Common myeloid progenitor, CD34-positive (primary cell): ENCODE measurements around the gene TBC1D22A.

Experiments
- CTCF ChIA-PET: fragments of 350-600 bp; sonication (Branson Sonifier 250); formaldehyde crosslinking; loops from one replicate; lab custom pipeline; 2021; ENCODE audit warnings: antibody characterized with exemption; lab: Charles Lee
- POLR2A ChIA-PET: fragments of 350-600 bp; sonication (Branson Sonifier 250); formaldehyde crosslinking; loops from one replicate; lab custom pipeline; 2021; ENCODE audit warnings: antibody characterized with exemption; lab: Charles Lee
- DNase-seq, 3 donors: peaks; one replicate each; pipeline versions ENCODE4 v3.0.0 to v3.0.0-alpha.2; 2013
- H3K27ac ChIP-seq, 2 experiments: 1 replicate in 1 of 2; 2 replicates in 1 of 2; pipeline ENCODE4 v1.7.0; 2013; ENCODE audit warnings: inconsistent platforms in 2 of 2, low read length in 2 of 2, mild to moderate bottlenecking in 2 of 2, low read depth in 1 of 2, moderate library complexity in 1 of 2; ENCODE audit not compliant: severe bottlenecking in 2 of 2, insufficient read depth in 1 of 2, poor library complexity in 1 of 2
- H3K27me3 ChIP-seq, 5 experiments: replicated peaks in 2 of 5; 1 replicate in 3 of 5; 2 replicates in 2 of 5; pipeline versions ENCODE4 v1.6.1 to v1.7.0; 2013; ENCODE audit warnings: low read length in 4 of 5, mild to moderate bottlenecking in 2 of 5, moderate library complexity in 2 of 5, inconsistent platforms in 1 of 5; ENCODE audit not compliant: insufficient read depth in 5 of 5, control insufficient read depth in 4 of 5
- H3K36me3 ChIP-seq, 4 experiments: 1 replicate in 2 of 4; 2 replicates in 2 of 4; pipeline versions ENCODE4 v1.6.1 to v1.7.0; 2013; ENCODE audit warnings: low read length in 3 of 4, control low read depth in 1 of 4, mild to moderate bottlenecking in 1 of 4; ENCODE audit not compliant: control insufficient read depth in 4 of 4, insufficient read depth in 4 of 4
- H3K4me1 ChIP-seq, 4 experiments: 1 replicate in 3 of 4; 2 replicates in 1 of 4; pipeline versions ENCODE4 v1.6.1 to v1.7.1; 2013; ENCODE audit warnings: low read length in 3 of 4, mild to moderate bottlenecking in 3 of 4, control low read depth in 1 of 4, inconsistent platforms in 1 of 4, moderate library complexity in 1 of 4; ENCODE audit not compliant: control insufficient read depth in 4 of 4, insufficient read depth in 4 of 4; ENCODE audit errors: control extremely low read depth in 1 of 4
- H3K4me3 ChIP-seq, 7 experiments: 1 replicate in 4 of 7; 2 replicates in 3 of 7; pipeline versions ENCODE4 v1.5.1 to v1.7.0; 2013; ENCODE audit warnings: mild to moderate bottlenecking in 7 of 7, low read length in 6 of 7, moderate library complexity in 6 of 7, inconsistent platforms in 2 of 7, low read depth in 2 of 7, control low read depth in 1 of 7; ENCODE audit not compliant: insufficient read depth in 4 of 7, control insufficient read depth in 1 of 7; ENCODE audit errors: extremely low read depth in 1 of 7
- H3K9me3 ChIP-seq, 5 experiments: 1 replicate in 4 of 5; 2 replicates in 1 of 5; pipeline versions ENCODE4 v1.6.1 to v1.7.1; 2013; ENCODE audit warnings: low read length in 4 of 5, mild to moderate bottlenecking in 2 of 5, inconsistent platforms in 1 of 5, low read depth in 1 of 5, moderate library complexity in 1 of 5; ENCODE audit not compliant: control insufficient read depth in 4 of 5, insufficient read depth in 2 of 5; ENCODE audit errors: control extremely low read depth in 1 of 5
- WGBS: methylation state at CpG from one replicate; pipeline ENCODE4 v1.1.5; 2013; ENCODE audit not compliant: insufficient coverage; 5-methylcytosine and 5-hydroxymethylcytosine counted together

TBC1D22A gene

DNA sequence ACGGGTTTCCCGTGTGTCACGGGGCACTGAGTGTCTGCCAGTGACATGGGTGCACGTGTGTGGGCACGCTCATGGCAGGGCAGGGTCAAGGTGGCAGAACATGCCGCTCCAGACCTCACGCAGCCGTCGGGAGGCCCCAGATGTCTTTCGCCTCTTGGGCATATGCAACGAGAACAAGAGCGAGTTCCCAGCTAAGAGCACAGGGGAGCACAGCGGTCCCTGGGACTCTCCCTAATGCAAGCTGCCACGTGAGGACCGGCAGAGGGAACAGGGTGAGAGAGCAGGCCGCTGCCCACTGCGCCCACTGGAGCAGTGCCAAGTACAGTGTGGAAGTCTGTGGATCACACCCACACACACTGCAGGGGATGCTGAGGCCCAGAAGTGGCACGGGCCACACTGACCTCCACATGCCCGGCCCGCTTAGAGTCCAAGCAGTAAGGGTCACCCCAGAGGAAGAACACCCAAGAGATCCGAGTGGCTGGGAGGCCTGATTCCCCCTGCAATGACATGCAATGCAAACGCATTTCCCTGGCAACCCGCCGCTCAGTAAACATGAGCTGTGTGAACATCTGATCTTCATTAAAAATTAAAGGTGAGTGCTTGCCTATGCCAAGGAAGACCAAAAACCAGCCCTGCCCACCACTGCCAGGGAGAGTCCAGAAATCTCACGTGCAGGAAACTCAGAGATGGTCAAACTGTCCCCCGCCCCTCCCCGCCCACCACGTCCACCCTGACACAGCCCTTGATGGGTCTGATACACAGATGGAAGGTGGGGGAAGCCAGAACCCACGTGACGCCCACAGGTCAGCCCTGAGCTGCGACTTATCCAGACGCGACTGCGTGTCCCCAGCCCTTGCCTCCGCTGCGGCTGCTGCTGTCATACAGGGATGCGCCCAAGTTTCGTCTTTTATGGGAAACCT, 36.1 kb upstream of the TBC1D22A start:
- CTCF ChIA-PET = interaction anchor here (0.7 to 1.0 kb wide), 3 partner anchors 12 to 1227 kb away, joined by 3 read pairs; no protein-coding TSS in a partner anchor
- Histone ChIP-seq H3K36me3 (peaks cover 9 to 57% (median 36%) of the 10 kb centered on the region in 4 experiments), H3K9me3 (no peaks in the 10 kb centered on the region), H3K4me3 (no peak overlapping the region), H3K4me1 (peaks cover 0 to 8% (median 3%) of the 10 kb centered on the region in 4 experiments), H3K27me3 (no peaks in the 10 kb centered on the region), H3K27ac (no peak overlapping the region)
- no peak for DNase-seq
- WGBS = 95% methylated on average over 35 of the region's 38 CpGs
- POLR2A ChIA-PET = interaction anchor here (0.6 kb wide), 1 partner anchor 36 kb away, joined by 5 read pairs; no protein-coding TSS in a partner anchor

GRCh38 chr22:46726986-46727317, 35.5 kb upstream of the TBC1D22A start:
- Histone ChIP-seq H3K4me3 (no peak overlapping the region), H3K9me3 (no peaks in the 10 kb centered on the region), H3K27me3 (no peaks in the 10 kb centered on the region), H3K4me1 (peaks cover 0 to 8% (median 3%) of the 10 kb centered on the region in 4 experiments), H3K36me3 (peaks cover 9 to 60% (median 40%) of the 10 kb centered on the region in 4 experiments), H3K27ac (no peak overlapping the region)
- POLR2A ChIA-PET = interaction anchor here (0.6 kb wide), 1 partner anchor 35 kb away, joined by 5 read pairs; no protein-coding TSS in a partner anchor
- 82% methylated on average over 3 of the region's 3 CpGs for WGBS
- CTCF ChIA-PET = interaction anchor here (0.7 to 1.0 kb wide), 3 partner anchors 13 to 1227 kb away, joined by 3 read pairs; no protein-coding TSS in a partner anchor
- no peak for DNase-seq

- Histone ChIP-seq H3K27ac (peak overlapping the region in 1 of 2 experiments; percentile 1), H3K4me1 (peaks cover 0 to 9% (median 4%) of the 10 kb centered on the region in 4 experiments), H3K4me3 (no peak overlapping the region), H3K9me3 (no peaks in the 10 kb centered on the region), H3K36me3 (peaks cover 9 to 61% (median 39%) of the 10 kb centered on the region in 4 experiments), H3K27me3 (no peaks in the 10 kb centered on the region)
- ChIA-PET CTCF (no interaction called here), POLR2A (no interaction called here)
- no peak for DNase-seq
- 81% methylated on average over 13 of the region's 19 CpGs for WGBS
Measured at GRCh38 chr22:46727813-46728364, 34.6 kb upstream of the TBC1D22A start.

GRCh38 chr22:46728470-46728869, 34.0 kb upstream of the TBC1D22A start:
- Histone ChIP-seq H3K4me3 (no peak overlapping the region), H3K36me3 (peaks cover 9 to 59% (median 38%) of the 10 kb centered on the region in 4 experiments), H3K4me1 (peaks cover 0 to 9% (median 4%) of the 10 kb centered on the region in 4 experiments), H3K27ac (peak overlapping the region in 1 of 2 experiments; percentile 1), H3K27me3 (no peaks in the 10 kb centered on the region), H3K9me3 (no peaks in the 10 kb centered on the region)
- no peak for DNase-seq
- ChIA-PET CTCF (no interaction called here), POLR2A (no interaction called here)
- WGBS = 97% methylated on average over 11 of the region's 11 CpGs

GRCh38 chr22:46730568-46731245, 31.7 kb upstream of the TBC1D22A start:
- H3K4me3 ChIP-seq = no peak overlapping the region
- H3K4me1 ChIP-seq = peaks cover 7 to 25% (median 15%) of the 10 kb centered on the region in 4 experiments
- 86% methylated on average over 5 of the region's 9 CpGs for WGBS
- ChIA-PET CTCF (interaction anchor here (1.0 to 1.9 kb wide), 2 partner anchors 28 to 66 kb away, joined by 3 to 4 read pairs; no protein-coding TSS in a partner anchor), POLR2A (no interaction called here)
- DNase-seq = no peak
- no peaks in the 10 kb centered on the region for H3K27me3 ChIP-seq
- no peaks in the 10 kb centered on the region for H3K9me3 ChIP-seq
- peak overlapping the region in 1 of 2 experiments; percentile 14 for H3K27ac ChIP-seq
- peaks cover 7 to 46% (median 27%) of the 10 kb centered on the region in 4 experiments for H3K36me3 ChIP-seq

GRCh38 chr22:46731246-46732040, 31.0 kb upstream of the TBC1D22A start:
- WGBS = 93% methylated on average over 16 of the region's 22 CpGs
- Histone ChIP-seq H3K27ac (peak overlapping the region in 1 of 2 experiments; percentile 34), H3K36me3 (peaks cover 7 to 38% (median 19%) of the 10 kb centered on the region in 4 experiments), H3K4me3 (no peak overlapping the region), H3K9me3 (no peaks in the 10 kb centered on the region), H3K4me1 (peaks cover 9 to 32% (median 23%) of the 10 kb centered on the region in 4 experiments), H3K27me3 (no peaks in the 10 kb centered on the region)
- DNase-seq = no peak
- ChIA-PET POLR2A (no interaction called here), CTCF (interaction anchor here (1.0 to 1.9 kb wide), 2 partner anchors 27 to 66 kb away, joined by 3 to 4 read pairs; no protein-coding TSS in a partner anchor)
